ENCODE results near the gene ECM1. TPM values are rescaled to one million over a fixed set of nuclear protein-coding genes. Genes with fewer than 3 reads are reported as not detected.
A peak's percentile ranks its signal among the peaks of the same experiment; 100 is the strongest.

The ECM1 gene
- total RNA-seq, 1 experiment from 2014 or later: 61.2 TPM

- ChIA-PET POLR2A (ENCODE audit: low non-redundant PET) (interaction anchor here (0.5 kb wide), 1 partner anchor 10 kb away, joined by 4 read pairs; no protein-coding TSS in a partner anchor), CTCF (interaction anchor here (0.6 to 1.6 kb wide), 2 partner anchors 16 to 261 kb away, joined by 3 to 6 read pairs; no protein-coding TSS in a partner anchor)
- peak; percentile 34 for DNase-seq (ENCODE audit: low spot score)
- intact Hi-C loops (cut with micrococcal nuclease; ENCODE audit: unreplicated experiment): no loop called here
- H3K4me3 ChIP-seq (ENCODE audit: low read depth, low read length, poor library complexity, severe bottlenecking): peak overlapping the region; percentile 52
- TF ChIP-seq EZH2 (IDR thresholded peaks at IDR 0.05; ENCODE audit: borderline replicate concordance, low read depth, low read length, poor library complexity, severe bottlenecking): no peak
- TF ChIP-seq CTCF (conservative IDR thresholded peaks at IDR 0.05; ENCODE audit: low read depth, low read length): peak; percentile 23; the same call in 1 of the 2 replicates
- no peaks in the 10 kb centered on the region for H3K4me1 ChIP-seq (ENCODE audit: insufficient read depth, low read length, poor library complexity, severe bottlenecking)
- no peaks in the 10 kb centered on the region for H3K27me3 ChIP-seq (replicated peaks; ENCODE audit: insufficient read depth, low read depth, low read length, poor library complexity)
- H3K27ac ChIP-seq (ENCODE audit: low read depth, low read length, poor library complexity, severe bottlenecking): no peak overlapping the region
- no TSS peak for BruUV-seq (replicated peaks)
- H3K36me3 ChIP-seq (ENCODE audit: insufficient read depth, low read length, poor library complexity, severe bottlenecking): peaks cover 4% of the 10 kb centered on the region
- no peaks in the 10 kb centered on the region for H3K9me3 ChIP-seq (ENCODE audit: low read depth, low read length, poor library complexity, severe bottlenecking)
Observed at GRCh38 chr1:150516616-150517015, 8.7 kb downstream of the ECM1 start.

DNA sequence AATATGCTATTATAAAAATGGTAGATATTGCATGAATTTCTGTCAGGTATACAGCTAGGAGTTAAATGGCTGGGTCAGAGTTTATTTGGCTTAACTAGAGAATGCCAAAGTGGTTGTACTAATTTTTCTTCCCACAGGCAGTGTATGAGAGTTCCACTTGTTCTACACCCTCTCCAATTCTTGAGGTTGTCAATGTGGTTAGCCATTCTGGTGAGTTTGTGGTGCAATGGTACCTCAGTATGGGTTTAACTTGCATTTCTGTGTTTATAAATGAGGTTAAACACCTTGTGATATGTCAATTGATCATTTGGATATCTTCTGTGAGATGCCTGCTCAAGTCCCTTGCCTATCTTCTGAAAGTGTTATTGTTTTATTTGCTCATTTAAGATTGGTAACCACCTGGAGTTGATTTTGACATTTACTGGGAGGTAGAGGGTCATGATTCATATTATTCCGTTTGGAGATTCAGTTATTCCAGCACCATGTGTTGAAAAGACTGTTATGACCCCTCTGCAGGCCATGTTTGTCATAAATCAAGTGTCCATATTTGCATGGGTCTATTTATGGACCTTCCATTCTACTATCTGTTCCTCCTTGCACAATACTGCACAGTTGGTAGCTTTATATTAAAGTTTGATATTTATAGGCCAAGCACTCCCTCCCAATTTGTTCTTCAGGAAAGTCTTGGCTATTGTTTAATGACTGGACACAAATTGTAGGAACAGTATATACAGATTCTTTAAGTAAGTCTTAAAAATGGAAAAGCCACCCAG, 13.5 kb downstream of the ECM1 start:
- Histone ChIP-seq H3K4me3 (ENCODE audit: low read depth, low read length, poor library complexity, severe bottlenecking) (no peak overlapping the region), H3K27ac (ENCODE audit: low read depth, low read length, poor library complexity, severe bottlenecking) (no peak overlapping the region), H3K4me1 (ENCODE audit: insufficient read depth, low read length, poor library complexity, severe bottlenecking) (no peaks in the 10 kb centered on the region), H3K9me3 (ENCODE audit: low read depth, low read length, poor library complexity, severe bottlenecking) (no peaks in the 10 kb centered on the region), H3K27me3 (replicated peaks; ENCODE audit: insufficient read depth, low read depth, low read length, poor library complexity) (no peaks in the 10 kb centered on the region), H3K36me3 (ENCODE audit: insufficient read depth, low read length, poor library complexity, severe bottlenecking) (no peaks in the 10 kb centered on the region)
- no TSS peak for BruUV-seq (replicated peaks)
- no peak for DNase-seq (ENCODE audit: low spot score)
- TF ChIP-seq CTCF (conservative IDR thresholded peaks at IDR 0.05; ENCODE audit: low read depth, low read length): no peak
- no peak for TF ChIP-seq EZH2 (IDR thresholded peaks at IDR 0.05; ENCODE audit: borderline replicate concordance, low read depth, low read length, poor library complexity, severe bottlenecking)
- ChIA-PET CTCF (no interaction called here), POLR2A (ENCODE audit: low non-redundant PET) (interaction anchor here (0.6 kb wide), 1 partner anchor 57 kb away, joined by 3 read pairs; no protein-coding TSS in a partner anchor)
- intact Hi-C loops (cut with micrococcal nuclease; ENCODE audit: unreplicated experiment): no loop called here

- ChIA-PET POLR2A (ENCODE audit: low non-redundant PET) (no interaction called here), CTCF (no interaction called here)
- TF ChIP-seq EZH2 (IDR thresholded peaks at IDR 0.05; ENCODE audit: borderline replicate concordance, low read depth, low read length, poor library complexity, severe bottlenecking) (no peak), CTCF (conservative IDR thresholded peaks at IDR 0.05; ENCODE audit: low read depth, low read length) (no peak)
- Histone ChIP-seq H3K27me3 (replicated peaks; ENCODE audit: insufficient read depth, low read depth, low read length, poor library complexity) (no peaks in the 10 kb centered on the region), H3K4me3 (ENCODE audit: low read depth, low read length, poor library complexity, severe bottlenecking) (no peak overlapping the region), H3K4me1 (ENCODE audit: insufficient read depth, low read length, poor library complexity, severe bottlenecking) (no peaks in the 10 kb centered on the region), H3K36me3 (ENCODE audit: insufficient read depth, low read length, poor library complexity, severe bottlenecking) (no peaks in the 10 kb centered on the region), H3K27ac (ENCODE audit: low read depth, low read length, poor library complexity, severe bottlenecking) (no peak overlapping the region), H3K9me3 (ENCODE audit: low read depth, low read length, poor library complexity, severe bottlenecking) (no peaks in the 10 kb centered on the region)
- no TSS peak for BruUV-seq (replicated peaks)
- no peak for DNase-seq (ENCODE audit: low spot score)
- intact Hi-C loops (cut with micrococcal nuclease; ENCODE audit: unreplicated experiment): no loop called here
Observed at GRCh38 chr1:150525348-150525747, 17.4 kb downstream of the ECM1 start.

All from A673 (cell line).